Activated CD8-positive, alpha-beta memory T cell treated with anti-CD3 and anti-CD28 coated beads, Interleukin-2, amount 50 U/mL, for 48 hours (primary cell): ENCODE results near the gene DNM1.
"Not testable (repeated sequence)": the region's sequence is repeated elsewhere in the genome, so short reads cannot be mapped to it uniquely, and the experiment has no call there.

ENCODE experiments used
- DNase-seq: peaks from one replicate; pipeline ENCODE4 v3.0.0-alpha.2; 2020

The DNM1 gene

GRCh38 chr9:128230897-128231296 lies 27.7 kb downstream of the DNM1 start:
- not testable (repeated sequence) for DNase-seq

- no peak for DNase-seq
These were observed 28.7 kb downstream of the DNM1 start for GRCh38 chr9:128231638-128232527.

- no peak for DNase-seq
These were observed 29.6 kb downstream of the DNM1 start for GRCh38 chr9:128232528-128233428.

- no peak for DNase-seq
These were observed 30.7 kb downstream of the DNM1 start for GRCh38 chr9:128233817-128234406.

GRCh38 chr9:128242124-128242523 lies 38.9 kb downstream of the DNM1 start:
- DNase-seq: no peak

GRCh38 chr9:128242828-128243214 lies 39.6 kb downstream of the DNM1 start:
- DNase-seq: no peak

GRCh38 chr9:128243215-128244018 lies 40.2 kb downstream of the DNM1 start:
- DNase-seq: no peak

GRCh38 chr9:128244091-128244836 lies 41.1 kb downstream of the DNM1 start:
- no peak for DNase-seq

GRCh38 chr9:128244837-128245231 lies 41.7 kb downstream of the DNM1 start:
- DNase-seq: no peak

- no peak for DNase-seq
These were observed 42.4 kb downstream of the DNM1 start for GRCh38 chr9:128245421-128246151.

- no peak for DNase-seq
These were observed 43.3 kb downstream of the DNM1 start for GRCh38 chr9:128246471-128246870.

- DNase-seq: no peak
These were observed 44.1 kb downstream of the DNM1 start for GRCh38 chr9:128247226-128247803.

GRCh38 chr9:128249558-128249907 lies 46.4 kb downstream of the DNM1 start:
- no peak for DNase-seq

- peak; percentile 100 for DNase-seq
These were observed 47.0 kb downstream of the DNM1 start for GRCh38 chr9:128249908-128250838.

GRCh38 chr9:128250839-128251731 lies 47.9 kb downstream of the DNM1 start:
- no peak for DNase-seq

GRCh38 chr9:128251732-128252100 lies 48.5 kb downstream of the DNM1 start:
- no peak for DNase-seq

- no peak for DNase-seq
These were observed 49.3 kb downstream of the DNM1 start for GRCh38 chr9:128252317-128253139.
